GM13976 (cell line): ENCODE measurements around the gene ADA.
A peak's percentile ranks its signal among the peaks of the same experiment; 100 is the strongest.

Experiments used
- DNase-seq: peaks from one replicate; pipeline ENCODE4 v3.0.0; 2012; ENCODE audit warnings: low spot score
- in situ Hi-C: fragments of 300-500 bp; cut with MboI; formaldehyde crosslinking; loops from one replicate; pipeline ENCODE4 v1.12.0; 2022; ENCODE audit warnings: low sequenced_read_pairs, mixed read lengths, inconsistent platforms; ENCODE audit not compliant: unreplicated experiment
- TF ChIP-seq, protein P1 (sequence below): IDR thresholded peaks from 2 replicates; pipeline ENCODE4 v1.5.1; 2012; ENCODE audit warnings: borderline replicate concordance, mild to moderate bottlenecking; ENCODE audit not compliant: insufficient read depth; ENCODE audit errors: extremely low read depth, missing control alignments, control extremely low read depth

The ADA gene

DNA sequence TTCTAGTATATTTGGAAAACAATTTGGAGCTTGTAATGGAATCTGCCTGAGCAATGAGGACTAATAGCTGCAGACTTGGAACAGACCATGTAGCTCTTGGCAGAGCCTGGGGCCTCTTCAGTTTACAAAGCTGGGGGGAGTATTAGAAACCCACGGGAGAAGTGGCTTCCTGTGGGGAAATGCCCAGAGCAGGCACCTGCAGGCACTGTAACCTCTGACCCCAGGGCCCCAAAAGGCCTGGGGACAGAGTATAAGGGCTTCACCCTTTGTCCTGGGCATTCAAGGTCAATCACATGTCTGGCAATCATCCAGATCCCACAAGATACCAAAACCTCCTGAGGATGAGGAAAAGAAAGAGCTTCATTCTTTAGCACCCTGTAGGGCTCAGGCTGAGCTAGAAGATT is 49.7 kb downstream of the ADA start:
- in situ Hi-C loops = loop anchor here (10.0 kb wide), 1 partner anchor 207 kb away; no protein-coding TSS in a partner anchor
- TF ChIP-seq, protein P1, sequence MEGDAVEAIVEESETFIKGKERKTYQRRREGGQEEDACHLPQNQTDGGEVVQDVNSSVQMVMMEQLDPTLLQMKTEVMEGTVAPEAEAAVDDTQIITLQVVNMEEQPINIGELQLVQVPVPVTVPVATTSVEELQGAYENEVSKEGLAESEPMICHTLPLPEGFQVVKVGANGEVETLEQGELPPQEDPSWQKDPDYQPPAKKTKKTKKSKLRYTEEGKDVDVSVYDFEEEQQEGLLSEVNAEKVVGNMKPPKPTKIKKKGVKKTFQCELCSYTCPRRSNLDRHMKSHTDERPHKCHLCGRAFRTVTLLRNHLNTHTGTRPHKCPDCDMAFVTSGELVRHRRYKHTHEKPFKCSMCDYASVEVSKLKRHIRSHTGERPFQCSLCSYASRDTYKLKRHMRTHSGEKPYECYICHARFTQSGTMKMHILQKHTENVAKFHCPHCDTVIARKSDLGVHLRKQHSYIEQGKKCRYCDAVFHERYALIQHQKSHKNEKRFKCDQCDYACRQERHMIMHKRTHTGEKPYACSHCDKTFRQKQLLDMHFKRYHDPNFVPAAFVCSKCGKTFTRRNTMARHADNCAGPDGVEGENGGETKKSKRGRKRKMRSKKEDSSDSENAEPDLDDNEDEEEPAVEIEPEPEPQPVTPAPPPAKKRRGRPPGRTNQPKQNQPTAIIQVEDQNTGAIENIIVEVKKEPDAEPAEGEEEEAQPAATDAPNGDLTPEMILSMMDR = no peak
- no peak for DNase-seq

DNA sequence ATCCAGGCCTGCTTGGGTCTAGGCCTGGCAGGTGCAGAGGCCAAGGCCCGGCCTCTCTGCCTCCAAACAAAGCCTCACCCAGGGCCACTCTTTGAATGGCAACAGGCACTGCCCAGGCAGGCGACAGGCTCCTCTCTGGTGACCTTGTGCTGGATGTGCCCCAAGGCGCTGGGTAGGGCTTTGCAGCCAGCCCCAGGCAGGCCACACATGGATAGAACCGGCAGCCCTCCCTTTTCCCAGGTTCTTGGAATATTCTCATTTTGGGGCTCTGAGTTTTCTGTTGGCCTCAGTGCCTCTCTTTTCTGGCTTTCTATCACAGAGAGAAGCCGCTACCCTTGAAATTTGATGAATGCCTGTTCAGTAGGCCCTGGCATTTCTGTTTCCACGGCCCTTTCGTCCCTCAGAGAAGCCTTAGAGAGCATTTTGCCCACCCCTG is 50.2 kb downstream of the ADA start:
- TF ChIP-seq, protein P1 = no peak
- no peak for DNase-seq
- in situ Hi-C loops = loop anchor here (10.0 kb wide), 1 partner anchor 206 kb away; no protein-coding TSS in a partner anchor

DNA sequence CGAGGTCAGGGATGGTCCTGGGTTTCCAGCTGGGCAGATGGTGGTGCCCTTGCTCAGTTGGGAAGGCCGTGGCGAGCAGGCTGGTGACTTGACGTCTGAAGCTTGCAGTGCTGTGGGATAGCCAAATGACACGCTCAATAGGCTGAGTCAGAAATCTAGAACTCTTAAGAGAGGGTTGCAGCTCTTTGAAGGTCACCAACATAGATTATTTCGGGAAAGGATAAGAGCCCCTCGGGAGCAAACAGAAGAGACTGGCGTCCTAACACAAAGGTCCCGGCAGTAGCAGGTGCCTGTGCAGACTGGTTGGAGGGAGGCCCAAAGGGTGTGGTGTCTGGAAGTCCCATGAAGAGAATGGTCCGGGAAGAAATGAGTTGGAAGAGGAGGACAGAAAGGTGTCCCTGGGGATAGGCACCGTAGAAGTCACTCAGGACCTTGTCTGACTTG is 50.7 kb downstream of the ADA start:
- in situ Hi-C loops = loop anchor here (10.0 kb wide), 1 partner anchor 206 kb away; no protein-coding TSS in a partner anchor
- DNase-seq = no peak
- TF ChIP-seq, protein P1 = no peak

DNA sequence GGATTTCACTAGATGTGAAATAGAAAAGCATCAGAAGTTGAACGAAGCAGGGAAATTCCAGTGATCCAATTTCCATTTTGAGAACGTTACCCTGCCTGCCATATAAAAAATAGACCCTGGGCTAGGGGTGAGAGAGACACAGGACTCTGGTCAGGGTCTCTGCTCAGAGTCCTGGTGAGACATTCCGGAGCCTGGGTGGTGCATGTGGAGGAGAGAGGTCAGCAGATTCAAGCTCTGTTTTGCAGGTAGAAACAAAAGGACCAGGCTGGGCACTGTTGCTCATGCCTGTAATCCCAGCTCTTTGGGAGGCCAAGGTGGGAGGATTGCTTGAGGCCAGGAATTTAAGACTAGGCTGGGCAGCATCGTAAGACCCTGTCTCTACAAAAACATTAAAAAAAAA is 51.2 kb downstream of the ADA start:
- in situ Hi-C loops = loop anchor here (10.0 kb wide), 1 partner anchor 206 kb away; no protein-coding TSS in a partner anchor
- TF ChIP-seq, protein P1 = no peak
- no peak for DNase-seq

DNA sequence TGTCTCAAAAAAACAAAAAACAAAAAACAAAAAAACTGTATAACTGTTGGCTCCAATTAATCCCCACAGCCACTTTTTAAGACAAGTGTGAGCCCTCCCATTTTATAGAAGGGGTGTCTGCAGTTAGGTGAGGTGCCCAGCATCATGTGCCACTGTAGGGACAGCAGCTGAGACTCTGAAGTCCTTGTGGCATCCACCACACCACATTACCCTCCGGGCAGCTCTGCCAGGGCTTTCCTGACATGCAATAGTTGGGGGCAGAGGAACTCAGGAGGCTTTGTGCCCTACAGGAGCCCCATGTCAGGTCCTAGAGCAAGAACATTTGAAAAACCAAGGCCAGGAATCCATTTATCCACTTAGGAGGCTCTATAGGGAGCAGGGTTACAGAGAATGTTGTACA is 51.8 kb downstream of the ADA start:
- in situ Hi-C loops = loop anchor here (10.0 kb wide), 1 partner anchor 205 kb away; no protein-coding TSS in a partner anchor
- no peak for DNase-seq
- TF ChIP-seq, protein P1 = no peak

- DNase-seq = peak; percentile 47
- in situ Hi-C loops = no loop called here
- TF ChIP-seq, protein P1 = no peak
Measured at GRCh38 chr20:44598423-44599305, 52.8 kb downstream of the ADA start.
